ENCODE results near the gene RFESD. TPM values are rescaled to one million over a fixed set of nuclear protein-coding genes. Genes with fewer than 3 reads are reported as not detected.
"Not testable (repeated sequence)": the region's sequence is repeated elsewhere in the genome, so short reads cannot be mapped to it uniquely, and the experiment has no call there.

The RFESD gene
- total and polyA plus RNA-seq, 2 of the 13 experiments (the other 11 are each of a cell fraction or from before 2014, with no cell fraction given), result 1.1 to 2.2 TPM

- TF ChIP-seq ZNF143 (CRISPR knock-in tag; IDR thresholded peaks at IDR 0.05), result peak; percentile 36; the same call in 1 of the 2 replicates
- TF ChIP-seq GABPA (IDR thresholded peaks at IDR 0.05; ENCODE audit: low read depth, low read length), result peak; percentile 26; the same call in 1 of the 2 replicates
- TF ChIP-seq GABPA (CRISPR knock-in tag; IDR thresholded peaks at IDR 0.05; ENCODE audit: low read depth), result peak; percentile 85
- TF ChIP-seq HMGA1 (CRISPR knock-in tag; conservative IDR thresholded peaks at IDR 0.05), result no peak
- peak; percentile 72 for TF ChIP-seq THAP11 (CRISPR knock-in tag; IDR thresholded peaks at IDR 0.05)
- TF ChIP-seq TEAD2 (CRISPR knock-in tag; IDR thresholded peaks at IDR 0.05), result no peak
- no peak for TF ChIP-seq ZNF136 (CRISPR knock-in tag; IDR thresholded peaks at IDR 0.05; ENCODE audit: low read depth)
These were observed 14.4 kb upstream of the RFESD start (continued) for GRCh38 chr5:95631991-95632675.

GRCh38 chr5:95632942-95633341, 13.6 kb upstream of the RFESD start:
- FAIRE-seq; intact Hi-C loops (cut with micrococcal nuclease; ENCODE audit: unreplicated experiment); BruUV-seq (replicated peaks); H2AFZ ChIP-seq (ENCODE audit: low read length); H4K20me1 ChIP-seq (ENCODE audit: insufficient read depth, low read length); H3K9me3 ChIP-seq (ENCODE audit: low read length); H3K36me3 ChIP-seq (replicated peaks in 1 of 2; ENCODE audit: control insufficient read depth in 1 of 2, insufficient read depth in 2 of 2, low read length in 2 of 2); H3K4me2 ChIP-seq (ENCODE audit: low read depth, low read length); H3K9ac ChIP-seq (ENCODE audit: insufficient read depth, low read depth, low read length); CTCF ChIA-PET (ENCODE audit: low intra/inter-chr PET ratio, low total read pairs); H3K79me2 ChIP-seq (ENCODE audit: insufficient read depth, low read length); DNase-seq (ENCODE audit: low spot score); ATAC-seq; H3K4me3 ChIP-seq (replicated peaks in 1 of 3; ENCODE audit: insufficient read depth in 1 of 3, low read depth in 2 of 3, low read length in 3 of 3); H3K27ac ChIP-seq (ENCODE audit: extremely low read length, insufficient read depth, low read length); H3K4me1 ChIP-seq (ENCODE audit: insufficient read depth, low read length): not testable (repeated sequence)
- 100% methylated on average over 2 of the region's 2 CpGs for WGBS (ENCODE audit: low lambda C conversion rate)
- in situ Hi-C loops (cut with HindIII; ENCODE audit: extremely low pct_ligation_motif_present, low pct_unique_long_range_greater_than_20kb), result loop anchor here (25.0 kb wide), 1 partner anchor 704 kb away; no protein-coding TSS in a partner anchor
- POLR2A ChIA-PET, result interaction anchor here (1.4 kb wide), 1 partner anchor 14 kb away, joined by 3 read pairs; the partner anchor contains the start of gene RFESD
- H3K27me3 ChIP-seq (ENCODE audit: control insufficient read depth in 1 of 2, insufficient read depth in 2 of 2, low read length in 2 of 2), result peaks cover 0 to 14% of the 10 kb centered on the region in 2 experiments; a peak in 1 of 5 replicates

DNA sequence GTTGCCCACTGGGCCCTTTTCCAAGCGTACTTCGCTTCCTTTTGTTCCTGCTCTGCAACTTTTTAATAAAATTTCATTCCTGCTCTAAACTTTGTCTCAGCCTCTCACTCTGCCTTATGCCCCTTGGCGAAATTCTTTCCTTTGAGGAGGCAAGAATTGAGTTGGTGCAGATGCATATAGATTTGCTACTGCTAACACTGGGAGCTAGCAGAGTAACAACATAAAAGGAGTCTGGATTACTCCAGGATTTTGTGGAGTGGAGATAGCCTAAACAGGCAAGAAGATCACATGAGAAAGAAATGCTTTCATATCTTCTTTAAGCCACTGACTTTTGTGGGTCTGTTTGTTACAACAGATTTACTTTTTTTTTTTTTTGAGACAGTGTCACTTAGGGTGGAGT, 12.9 kb upstream of the RFESD start:
- Histone ChIP-seq H3K9ac (ENCODE audit: insufficient read depth, low read depth, low read length) (no peak overlapping the region), H3K4me2 (ENCODE audit: low read depth, low read length) (no peak overlapping the region), H3K9me3 (ENCODE audit: low read length) (no peaks in the 10 kb centered on the region), H3K27ac (ENCODE audit: extremely low read length, insufficient read depth, low read length) (no peak overlapping the region), H3K36me3 (replicated peaks in 1 of 2; ENCODE audit: control insufficient read depth in 1 of 2, insufficient read depth in 2 of 2, low read length in 2 of 2) (no peaks in the 10 kb centered on the region), H3K79me2 (ENCODE audit: insufficient read depth, low read length) (no peaks in the 10 kb centered on the region), H3K4me3 (replicated peaks in 1 of 3; ENCODE audit: insufficient read depth in 1 of 3, low read depth in 2 of 3, low read length in 3 of 3) (no peak overlapping the region), H3K4me1 (ENCODE audit: insufficient read depth, low read length) (no peaks in the 10 kb centered on the region), H2AFZ (ENCODE audit: low read length) (no peak overlapping the region), H4K20me1 (ENCODE audit: insufficient read depth, low read length) (no peaks in the 10 kb centered on the region), H3K27me3 (ENCODE audit: control insufficient read depth in 1 of 2, insufficient read depth in 2 of 2, low read length in 2 of 2) (peaks cover 0 to 14% of the 10 kb centered on the region in 2 experiments; a peak in 2 of 5 replicates)
- 60% methylated on average over 3 of the region's 3 CpGs for WGBS (ENCODE audit: low lambda C conversion rate)
- DNase-seq (ENCODE audit: low spot score) (no peak), FAIRE-seq (no peak), ATAC-seq (no peak)
- intact Hi-C loops (cut with micrococcal nuclease; ENCODE audit: unreplicated experiment) (no loop called here), in situ Hi-C loops (cut with HindIII; ENCODE audit: extremely low pct_ligation_motif_present, low pct_unique_long_range_greater_than_20kb) (loop anchor here (25.0 kb wide), 1 partner anchor 704 kb away; no protein-coding TSS in a partner anchor)
- ChIA-PET CTCF (ENCODE audit: low intra/inter-chr PET ratio, low total read pairs) (no interaction called here), POLR2A (no interaction called here)
- TF ChIP-seq ZBTB42 (CRISPR knock-in tag; IDR thresholded peaks at IDR 0.05) (no peak), ZNF557 (CRISPR knock-in tag; IDR thresholded peaks at IDR 0.05) (no peak), ZNF343 (CRISPR knock-in tag; IDR thresholded peaks at IDR 0.05) (no peak)
- no TSS peak for BruUV-seq (replicated peaks)
